Spleen (tissue), 7 donors: ENCODE results near the gene FAM210A.
A peak's percentile ranks its signal among the peaks of the same experiment; 100 is the strongest.

Experiments used
- POLR2A ChIP-seq, 3 donors: fragments of 450-650 bp; IDR thresholded peaks; one replicate each; pipeline ENCODE4 v1.5.1; 2017; ENCODE audit warnings: antibody characterized with exemption in 3 of 3, mild to moderate bottlenecking in 1 of 3
- POLR2AphosphoS5 ChIP-seq, 3 donors: sonication (generic); formaldehyde crosslinking; IDR thresholded peaks; one replicate each; pipeline ENCODE4 v1.5.1; 2017; ENCODE audit warnings: antibody characterized with exemption in 3 of 3
- TF ChIP-seq, protein P1 (sequence below), 11 experiments: fragments of 200-600 bp in 7 of 11; fragments of 450-650 bp in 4 of 11; sonication (generic) in 4 of 11; IDR thresholded peaks in 8 of 11; conservative IDR thresholded peaks in 3 of 11; 1 replicate in 7 of 11; 2 replicates in 4 of 11; pipeline versions ENCODE4 v1.4.0 to v1.8.0; 2016 to 2021; ENCODE audit warnings: antibody characterized with exemption in 11 of 11, inconsistent platforms in 4 of 11, mild to moderate bottlenecking in 1 of 11
- donor health status: DM: no; HTN: no; CAD: no; lungs with moderate emphysema.
- donor health status: DM: no; HTN: no; CAD: no.
- donor health status: DM: no; HTN: no; CAD: no.

DNA sequence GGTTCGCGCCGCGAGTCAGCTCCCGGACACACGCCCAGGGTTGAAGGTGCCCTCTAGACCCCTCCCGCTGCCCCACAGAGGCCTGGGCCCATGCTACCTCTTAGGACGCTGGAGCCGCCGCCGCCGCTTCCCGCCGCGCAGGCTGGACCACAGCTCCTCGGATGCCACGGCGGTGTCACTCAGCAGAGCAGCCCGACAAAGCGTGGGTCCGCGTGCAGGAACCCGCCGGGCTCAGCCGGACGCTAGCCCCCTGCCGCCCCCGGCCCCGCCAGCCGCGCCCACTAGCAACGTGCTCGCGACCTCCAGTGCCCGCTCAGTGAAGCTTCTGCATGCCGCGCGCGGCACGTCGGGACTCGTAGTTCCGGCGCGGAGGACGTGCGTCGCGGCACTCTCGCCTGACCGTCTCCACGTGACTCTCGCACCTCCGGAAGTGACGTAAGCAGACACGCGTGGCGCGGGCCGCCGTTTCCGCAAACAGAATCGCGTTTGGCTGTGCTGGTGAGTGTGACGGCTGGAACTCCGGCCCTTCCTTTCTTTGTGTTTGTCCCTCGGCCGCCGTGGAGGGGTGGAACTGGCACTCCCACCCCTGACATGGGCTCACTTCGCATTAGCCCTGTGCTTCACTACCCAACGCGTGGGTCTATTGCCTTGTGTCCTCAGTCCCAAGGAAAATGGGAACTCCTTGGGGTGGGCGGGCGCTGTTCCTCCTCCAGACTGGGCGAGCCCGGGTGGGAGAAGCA, at the start of gene FAM210A, which contains the start of gene RNMT:
- TF ChIP-seq, protein P1, sequence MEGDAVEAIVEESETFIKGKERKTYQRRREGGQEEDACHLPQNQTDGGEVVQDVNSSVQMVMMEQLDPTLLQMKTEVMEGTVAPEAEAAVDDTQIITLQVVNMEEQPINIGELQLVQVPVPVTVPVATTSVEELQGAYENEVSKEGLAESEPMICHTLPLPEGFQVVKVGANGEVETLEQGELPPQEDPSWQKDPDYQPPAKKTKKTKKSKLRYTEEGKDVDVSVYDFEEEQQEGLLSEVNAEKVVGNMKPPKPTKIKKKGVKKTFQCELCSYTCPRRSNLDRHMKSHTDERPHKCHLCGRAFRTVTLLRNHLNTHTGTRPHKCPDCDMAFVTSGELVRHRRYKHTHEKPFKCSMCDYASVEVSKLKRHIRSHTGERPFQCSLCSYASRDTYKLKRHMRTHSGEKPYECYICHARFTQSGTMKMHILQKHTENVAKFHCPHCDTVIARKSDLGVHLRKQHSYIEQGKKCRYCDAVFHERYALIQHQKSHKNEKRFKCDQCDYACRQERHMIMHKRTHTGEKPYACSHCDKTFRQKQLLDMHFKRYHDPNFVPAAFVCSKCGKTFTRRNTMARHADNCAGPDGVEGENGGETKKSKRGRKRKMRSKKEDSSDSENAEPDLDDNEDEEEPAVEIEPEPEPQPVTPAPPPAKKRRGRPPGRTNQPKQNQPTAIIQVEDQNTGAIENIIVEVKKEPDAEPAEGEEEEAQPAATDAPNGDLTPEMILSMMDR (IDR thresholded peaks at IDR 0.05 in 8 of 11, conservative IDR thresholded peaks at IDR 0.05 in 3 of 11): peak in 3 of 11 experiments; percentile 6 to 31 (median 27)
- TF ChIP-seq POLR2A (IDR thresholded peaks at IDR 0.05) (peak in 2 of 3 donors; percentile 20 to 29), POLR2AphosphoS5 (IDR thresholded peaks at IDR 0.05) (peak; percentile 98 to 99 (median 98))
